Measurements from ENCODE around the gene FOXP3.

Gene FOXP3

GRCh38 chrX:49209434-49210251, 54.9 kb downstream of the FOXP3 start:
- Histone ChIP-seq H3K4me3 (ENCODE audit: low read length in 2 of 2) (no peak overlapping the region), H3K4me1 (ENCODE audit: control insufficient read depth in 2 of 2, insufficient read depth in 2 of 2, low read length in 2 of 2) (no peaks in the 10 kb centered on the region), H3K36me3 (ENCODE audit: control insufficient read depth in 2 of 2, insufficient read depth in 2 of 2, low read length in 2 of 2) (no peaks in the 10 kb centered on the region), H3K9ac (ENCODE audit: low read depth in 1 of 2, low read length in 2 of 2) (no peak overlapping the region), H3K27me3 (ENCODE audit: control insufficient read depth in 2 of 2, insufficient read depth in 2 of 2, low read length in 2 of 2) (peaks cover 1 to 3% of the 10 kb centered on the region in 2 donors), H3K27ac (ENCODE audit: low read depth in 2 of 2, low read length in 2 of 2) (no peak overlapping the region), H3K9me3 (ENCODE audit: control insufficient read depth in 2 of 2, low read length in 2 of 2) (no peaks in the 10 kb centered on the region)

GRCh38 chrX:49208399-49208798, 56.1 kb downstream of the FOXP3 start:
- Histone ChIP-seq H3K36me3 (ENCODE audit: control insufficient read depth in 2 of 2, insufficient read depth in 2 of 2, low read length in 2 of 2) (no peaks in the 10 kb centered on the region), H3K4me1 (ENCODE audit: control insufficient read depth in 2 of 2, insufficient read depth in 2 of 2, low read length in 2 of 2) (no peaks in the 10 kb centered on the region), H3K27ac (ENCODE audit: low read depth in 2 of 2, low read length in 2 of 2) (no peak overlapping the region), H3K27me3 (ENCODE audit: control insufficient read depth in 2 of 2, insufficient read depth in 2 of 2, low read length in 2 of 2) (peaks cover 0 to 1% of the 10 kb centered on the region in 2 donors), H3K9me3 (ENCODE audit: control insufficient read depth in 2 of 2, low read length in 2 of 2) (no peaks in the 10 kb centered on the region), H3K9ac (ENCODE audit: low read depth in 1 of 2, low read length in 2 of 2) (no peak overlapping the region), H3K4me3 (ENCODE audit: low read length in 2 of 2) (no peak overlapping the region)

GRCh38 chrX:49206543-49206942, 58.0 kb downstream of the FOXP3 start:
- no peaks in the 10 kb centered on the region for H3K9me3 ChIP-seq (ENCODE audit: control insufficient read depth in 2 of 2, low read length in 2 of 2)
- peaks cover 0 to 1% of the 10 kb centered on the region in 2 donors for H3K27me3 ChIP-seq (ENCODE audit: control insufficient read depth in 2 of 2, insufficient read depth in 2 of 2, low read length in 2 of 2)
- no peak overlapping the region for H3K9ac ChIP-seq (ENCODE audit: low read depth in 1 of 2, low read length in 2 of 2)
- H3K4me3 ChIP-seq (ENCODE audit: low read length in 2 of 2) = no peak overlapping the region
- H3K4me1 ChIP-seq (ENCODE audit: control insufficient read depth in 2 of 2, insufficient read depth in 2 of 2, low read length in 2 of 2) = no peaks in the 10 kb centered on the region
- H3K36me3 ChIP-seq (ENCODE audit: control insufficient read depth in 2 of 2, insufficient read depth in 2 of 2, low read length in 2 of 2) = no peaks in the 10 kb centered on the region
- no peak overlapping the region for H3K27ac ChIP-seq (ENCODE audit: low read depth in 2 of 2, low read length in 2 of 2)

- H3K9ac ChIP-seq (ENCODE audit: low read depth in 1 of 2, low read length in 2 of 2) = no peak overlapping the region
- no peak overlapping the region for H3K27ac ChIP-seq (ENCODE audit: low read depth in 2 of 2, low read length in 2 of 2)
- H3K27me3 ChIP-seq (ENCODE audit: control insufficient read depth in 2 of 2, insufficient read depth in 2 of 2, low read length in 2 of 2) = peaks cover 0 to 1% of the 10 kb centered on the region in 2 donors
- no peaks in the 10 kb centered on the region for H3K36me3 ChIP-seq (ENCODE audit: control insufficient read depth in 2 of 2, insufficient read depth in 2 of 2, low read length in 2 of 2)
- H3K9me3 ChIP-seq (ENCODE audit: control insufficient read depth in 2 of 2, low read length in 2 of 2) = no peaks in the 10 kb centered on the region
- no peak overlapping the region for H3K4me3 ChIP-seq (ENCODE audit: low read length in 2 of 2)
- peaks cover 0 to 3% of the 10 kb centered on the region in 2 donors for H3K4me1 ChIP-seq (ENCODE audit: control insufficient read depth in 2 of 2, insufficient read depth in 2 of 2, low read length in 2 of 2)
Observed at GRCh38 chrX:49205443-49205842, 59.1 kb downstream of the FOXP3 start.

- Histone ChIP-seq H3K36me3 (ENCODE audit: control insufficient read depth in 2 of 2, insufficient read depth in 2 of 2, low read length in 2 of 2) (no peaks in the 10 kb centered on the region), H3K4me3 (ENCODE audit: low read length in 2 of 2) (no peak overlapping the region), H3K4me1 (ENCODE audit: control insufficient read depth in 2 of 2, insufficient read depth in 2 of 2, low read length in 2 of 2) (peaks cover 0 to 3% of the 10 kb centered on the region in 2 donors), H3K27me3 (ENCODE audit: control insufficient read depth in 2 of 2, insufficient read depth in 2 of 2, low read length in 2 of 2) (peaks cover 0 to 1% of the 10 kb centered on the region in 2 donors), H3K9ac (ENCODE audit: low read depth in 1 of 2, low read length in 2 of 2) (no peak overlapping the region), H3K27ac (ENCODE audit: low read depth in 2 of 2, low read length in 2 of 2) (no peak overlapping the region), H3K9me3 (ENCODE audit: control insufficient read depth in 2 of 2, low read length in 2 of 2) (no peaks in the 10 kb centered on the region)
Observed at GRCh38 chrX:49204709-49205108, 59.8 kb downstream of the FOXP3 start.

GRCh38 chrX:49204017-49204416, 60.5 kb downstream of the FOXP3 start:
- H3K36me3 ChIP-seq (ENCODE audit: control insufficient read depth in 2 of 2, insufficient read depth in 2 of 2, low read length in 2 of 2) = no peaks in the 10 kb centered on the region
- H3K9ac ChIP-seq (ENCODE audit: low read depth in 1 of 2, low read length in 2 of 2) = no peak overlapping the region
- no peak overlapping the region for H3K27ac ChIP-seq (ENCODE audit: low read depth in 2 of 2, low read length in 2 of 2)
- peaks cover 2% of the 10 kb centered on the region in 2 donors for H3K27me3 ChIP-seq (ENCODE audit: control insufficient read depth in 2 of 2, insufficient read depth in 2 of 2, low read length in 2 of 2)
- no peaks in the 10 kb centered on the region for H3K9me3 ChIP-seq (ENCODE audit: control insufficient read depth in 2 of 2, low read length in 2 of 2)
- H3K4me3 ChIP-seq (ENCODE audit: low read length in 2 of 2) = no peak overlapping the region
- H3K4me1 ChIP-seq (ENCODE audit: control insufficient read depth in 2 of 2, insufficient read depth in 2 of 2, low read length in 2 of 2) = peaks cover 0 to 3% of the 10 kb centered on the region in 2 donors

GRCh38 chrX:49203536-49203935, 61.0 kb downstream of the FOXP3 start:
- Histone ChIP-seq H3K4me3 (ENCODE audit: low read length in 2 of 2) (no peak overlapping the region), H3K9me3 (ENCODE audit: control insufficient read depth in 2 of 2, low read length in 2 of 2) (no peaks in the 10 kb centered on the region), H3K36me3 (ENCODE audit: control insufficient read depth in 2 of 2, insufficient read depth in 2 of 2, low read length in 2 of 2) (no peaks in the 10 kb centered on the region), H3K27me3 (ENCODE audit: control insufficient read depth in 2 of 2, insufficient read depth in 2 of 2, low read length in 2 of 2) (peaks cover 3 to 5% of the 10 kb centered on the region in 2 donors), H3K27ac (ENCODE audit: low read depth in 2 of 2, low read length in 2 of 2) (no peak overlapping the region), H3K4me1 (ENCODE audit: control insufficient read depth in 2 of 2, insufficient read depth in 2 of 2, low read length in 2 of 2) (peaks cover 0 to 3% of the 10 kb centered on the region in 2 donors), H3K9ac (ENCODE audit: low read depth in 1 of 2, low read length in 2 of 2) (no peak overlapping the region)

GRCh38 chrX:49202022-49202421, 62.5 kb downstream of the FOXP3 start:
- Histone ChIP-seq H3K4me1 (ENCODE audit: control insufficient read depth in 2 of 2, insufficient read depth in 2 of 2, low read length in 2 of 2) (peaks cover 0 to 3% of the 10 kb centered on the region in 2 donors), H3K9ac (ENCODE audit: low read depth in 1 of 2, low read length in 2 of 2) (no peak overlapping the region), H3K9me3 (ENCODE audit: control insufficient read depth in 2 of 2, low read length in 2 of 2) (no peaks in the 10 kb centered on the region), H3K27ac (ENCODE audit: low read depth in 2 of 2, low read length in 2 of 2) (no peak overlapping the region), H3K4me3 (ENCODE audit: low read length in 2 of 2) (no peak overlapping the region), H3K36me3 (ENCODE audit: control insufficient read depth in 2 of 2, insufficient read depth in 2 of 2, low read length in 2 of 2) (no peaks in the 10 kb centered on the region), H3K27me3 (ENCODE audit: control insufficient read depth in 2 of 2, insufficient read depth in 2 of 2, low read length in 2 of 2) (peaks cover 5 to 7% of the 10 kb centered on the region in 2 donors)
